NCI-H146 (cell line): ENCODE measurements around the gene CPO.

Experiments used
- DNase-seq: peaks from one replicate; lab custom pipeline; 2025; lab: John Stamatoyannopoulos, UW

Gene CPO

DNA sequence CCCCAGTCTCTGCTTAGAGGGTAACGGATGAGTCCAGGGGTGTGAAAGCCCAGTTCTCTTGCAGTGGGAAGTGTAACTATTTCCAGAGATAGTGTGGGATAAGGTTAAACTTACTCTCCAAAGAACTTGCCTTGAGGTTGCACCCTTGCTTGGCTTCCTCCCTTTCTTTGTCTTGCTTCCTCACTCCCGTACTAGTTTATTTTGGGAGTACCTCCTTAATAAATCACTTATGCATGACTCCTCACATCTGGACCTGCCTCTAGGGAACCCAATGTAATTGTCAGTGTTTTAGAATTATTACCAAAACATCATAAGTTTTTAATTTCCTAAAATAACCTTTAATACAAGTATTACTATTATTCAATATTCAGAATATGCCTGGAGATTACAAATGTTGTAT, 35.2 kb downstream of the CPO start:
- no peak for DNase-seq

DNA sequence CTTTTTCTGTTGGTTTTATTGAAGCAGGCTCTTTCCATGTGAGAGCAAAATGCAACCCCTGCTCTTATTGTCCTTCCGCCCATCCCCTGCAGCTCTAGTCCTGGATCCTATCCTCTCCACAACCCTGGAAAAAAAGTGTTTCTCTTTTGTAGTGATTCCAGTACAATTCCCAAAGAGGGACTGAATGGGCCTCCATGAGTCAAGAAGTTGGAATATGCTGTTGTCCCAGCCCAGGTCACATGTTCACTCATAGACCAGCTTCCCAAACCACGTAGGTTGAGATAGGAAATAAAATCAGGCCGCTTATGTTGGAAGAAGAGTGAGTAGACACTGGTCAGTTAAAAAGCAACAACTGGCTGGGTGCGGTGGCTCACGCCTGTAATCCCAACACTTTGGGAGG, 39.4 kb downstream of the CPO start:
- DNase-seq, result no peak

DNA sequence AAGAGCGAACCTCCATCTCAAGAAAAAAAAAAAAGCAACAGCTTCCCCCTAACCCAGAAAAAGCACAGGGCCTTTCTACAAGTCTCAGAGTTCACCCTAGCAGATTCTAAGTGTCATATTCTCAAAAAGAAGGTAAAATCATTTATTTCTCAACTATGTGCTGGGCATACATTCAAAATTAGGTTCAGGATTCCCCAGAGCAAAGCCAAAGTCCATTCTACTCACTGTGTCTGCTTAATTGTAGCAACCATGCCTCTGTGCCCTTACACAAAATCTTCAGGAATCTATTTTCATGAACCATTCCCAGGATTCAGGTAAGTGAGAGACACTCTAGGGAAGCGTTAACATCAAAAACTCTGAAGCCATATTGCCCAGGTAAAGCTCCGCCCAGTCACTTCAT, 40.0 kb downstream of the CPO start:
- DNase-seq, result no peak

GRCh38 chr2:206979922-206980321, 40.6 kb downstream of the CPO start:
- DNase-seq, result no peak

DNA sequence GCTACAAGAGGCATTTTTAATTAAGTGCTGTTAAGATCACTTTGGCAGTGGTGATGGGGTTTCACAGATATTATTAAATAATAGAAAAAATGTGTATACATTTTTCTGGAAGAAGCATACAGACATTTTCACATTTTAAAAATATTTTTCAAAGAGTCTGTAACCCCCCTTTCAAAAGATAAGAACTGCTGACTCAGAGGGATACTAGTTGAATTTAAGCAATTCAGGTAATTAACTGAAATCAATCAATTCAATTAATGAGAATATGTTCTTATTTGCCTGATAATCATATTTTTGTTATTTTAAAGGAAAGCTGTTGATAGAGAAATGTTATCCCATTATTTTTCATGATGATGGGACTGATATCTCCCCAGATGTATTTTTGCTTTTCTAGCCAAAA, 41.1 kb downstream of the CPO start:
- no peak for DNase-seq

GRCh38 chr2:206981086-206981674, 41.9 kb downstream of the CPO start:
- DNase-seq, result no peak

- DNase-seq, result peak; percentile 12
Observed at GRCh38 chr2:206981739-206982340, 42.5 kb downstream of the CPO start.

DNA sequence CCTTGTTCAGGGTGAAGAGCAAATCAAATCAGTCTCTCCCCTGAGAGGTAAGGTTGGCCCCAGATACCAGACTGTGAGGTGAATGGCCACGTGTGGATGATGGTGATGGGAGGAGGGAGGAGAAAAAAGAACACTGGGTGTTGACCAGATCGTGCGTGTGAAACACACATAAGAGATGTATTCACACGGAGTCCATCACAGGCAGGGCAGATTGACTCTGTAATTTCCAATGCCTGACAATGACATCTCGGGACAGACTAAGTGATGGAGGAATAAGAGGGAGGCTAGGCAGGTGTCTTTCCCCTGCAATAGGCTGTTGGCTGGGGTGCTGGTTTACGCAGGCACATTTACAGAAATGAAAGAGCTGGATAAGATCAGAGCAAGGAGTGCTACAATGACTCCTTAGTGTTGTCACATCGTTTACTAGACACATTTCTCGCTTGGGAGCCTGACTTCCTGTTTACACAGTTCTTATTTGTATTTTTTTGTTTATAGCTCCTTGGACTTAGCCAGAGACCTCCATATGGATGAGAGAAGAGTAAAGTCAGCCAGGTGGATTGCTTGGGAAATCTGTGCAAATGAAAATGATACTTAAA, 43.1 kb downstream of the CPO start:
- DNase-seq, result no peak

- DNase-seq, result no peak
Observed at GRCh38 chr2:206983161-206983859, 44.0 kb downstream of the CPO start.

- no peak for DNase-seq
Observed at GRCh38 chr2:206984206-206984605, 44.9 kb downstream of the CPO start.

- DNase-seq, result no peak
Observed at GRCh38 chr2:206986943-206987342, 47.6 kb downstream of the CPO start.

- DNase-seq, result no peak
Observed at GRCh38 chr2:206987810-206988209, 48.5 kb downstream of the CPO start.

DNA sequence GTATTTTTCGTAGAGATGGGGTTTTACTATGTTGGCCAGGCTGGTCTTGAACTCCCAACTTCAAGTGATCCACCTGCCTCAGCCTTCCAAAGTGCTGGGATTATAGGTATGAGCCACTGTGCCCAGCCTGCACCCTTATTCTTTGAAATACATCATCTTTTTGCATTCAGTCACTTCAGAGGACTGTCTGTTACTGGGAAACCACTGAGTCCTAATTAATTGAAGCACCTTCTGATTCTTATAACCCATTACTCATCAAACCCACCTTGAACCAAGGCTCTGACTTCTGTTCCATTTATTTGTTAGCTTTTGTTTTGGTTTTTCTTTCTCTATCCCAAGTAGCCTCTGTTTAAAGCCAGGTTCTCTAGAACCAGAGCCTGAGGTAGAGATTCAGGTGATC, 49.6 kb downstream of the CPO start:
- DNase-seq, result no peak

DNA sequence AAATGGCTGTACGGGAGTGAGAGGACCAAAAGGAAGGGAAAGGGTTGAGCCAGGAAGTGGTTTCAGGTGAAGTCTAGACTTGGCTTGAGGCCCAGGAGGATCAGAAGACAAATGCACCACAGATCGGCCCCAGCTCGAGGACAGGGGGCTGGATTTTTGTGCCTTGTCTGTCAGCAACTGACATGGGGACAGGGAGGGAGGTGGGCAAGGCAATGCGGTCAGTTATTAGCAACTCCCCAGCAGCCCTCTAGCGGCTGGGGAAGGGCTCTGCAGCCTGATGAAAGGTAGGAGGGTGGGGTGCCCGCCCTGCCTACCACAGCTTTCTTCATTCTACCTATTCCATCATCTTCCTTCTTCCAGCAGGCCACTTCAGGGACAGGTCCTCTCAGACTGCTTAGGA, 50.0 kb downstream of the CPO start:
- peak; percentile 32 for DNase-seq

DNA sequence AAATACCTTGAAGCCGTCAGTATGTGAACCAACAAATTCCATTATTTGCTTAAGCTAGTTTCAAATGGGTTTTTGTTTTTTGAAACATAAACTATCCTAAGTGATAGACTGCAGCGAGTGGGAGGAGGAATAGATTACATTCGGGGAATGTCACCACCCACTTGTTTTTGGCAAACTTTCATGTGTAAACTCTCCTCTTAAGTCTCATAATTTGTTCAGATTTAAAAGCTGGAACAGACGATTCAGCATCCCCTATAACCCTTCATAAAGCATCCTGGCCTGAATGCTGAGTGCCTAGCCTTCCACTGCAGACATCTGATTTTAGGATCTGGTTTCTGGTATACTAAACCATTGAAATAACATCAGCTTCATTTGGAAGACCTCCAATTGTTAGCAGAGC, 51.0 kb downstream of the CPO start:
- DNase-seq, result no peak

GRCh38 chr2:206991070-206991469, 51.8 kb downstream of the CPO start:
- no peak for DNase-seq

DNA sequence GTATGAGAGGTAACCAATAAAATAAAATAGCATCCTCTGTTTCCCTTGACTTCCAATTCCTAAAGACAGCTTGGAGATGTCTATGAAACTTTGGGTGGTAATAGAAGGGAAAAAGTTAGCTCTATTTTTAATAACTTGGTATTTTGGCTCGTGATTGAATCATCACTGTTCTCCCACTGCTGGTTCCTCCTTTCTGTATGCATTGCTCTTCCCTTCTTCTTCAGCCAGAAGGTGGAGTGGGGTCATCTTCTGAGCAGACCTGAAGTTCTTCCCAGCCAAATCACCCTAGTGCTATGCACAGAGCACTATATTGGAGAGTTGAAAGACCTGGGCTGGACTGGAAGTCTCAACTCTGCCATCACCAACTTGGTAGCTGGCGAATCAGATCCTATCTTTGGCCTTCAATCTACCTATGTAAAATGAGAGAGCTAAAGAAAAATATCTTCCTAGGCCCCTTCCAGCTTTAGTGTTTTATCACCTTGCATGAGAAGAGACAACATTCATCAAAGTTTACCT, 54.1 kb downstream of the CPO start:
- DNase-seq, result no peak

- no peak for DNase-seq
Observed at GRCh38 chr2:206993964-206994363, 54.6 kb downstream of the CPO start.

DNA sequence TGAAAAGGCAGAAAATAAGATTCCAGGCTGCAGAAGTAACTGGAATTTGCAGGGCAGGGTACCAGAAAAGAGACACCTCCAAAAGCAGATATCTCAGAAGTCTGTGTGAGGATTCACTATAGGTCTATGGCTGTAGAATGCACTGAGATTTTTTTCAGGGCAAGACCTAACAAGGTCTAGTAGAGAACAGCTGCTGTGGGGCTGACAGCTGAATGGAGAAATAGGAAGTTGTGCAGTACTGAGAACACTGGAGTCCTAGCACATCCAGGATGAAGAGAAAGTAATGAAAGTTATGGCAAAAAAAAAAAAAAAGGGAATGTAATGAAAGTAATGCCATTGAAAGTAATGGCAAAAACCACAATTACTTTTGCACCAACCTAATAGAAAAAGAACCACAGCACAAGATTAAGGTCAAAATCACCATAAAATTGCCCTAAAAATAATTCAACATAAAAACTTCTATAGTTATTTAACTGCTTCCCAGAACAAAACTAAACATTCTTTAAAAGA, 57.3 kb downstream of the CPO start:
- no peak for DNase-seq

GRCh38 chr2:207008105-207008990, 69.0 kb downstream of the CPO start:
- DNase-seq, result no peak

DNA sequence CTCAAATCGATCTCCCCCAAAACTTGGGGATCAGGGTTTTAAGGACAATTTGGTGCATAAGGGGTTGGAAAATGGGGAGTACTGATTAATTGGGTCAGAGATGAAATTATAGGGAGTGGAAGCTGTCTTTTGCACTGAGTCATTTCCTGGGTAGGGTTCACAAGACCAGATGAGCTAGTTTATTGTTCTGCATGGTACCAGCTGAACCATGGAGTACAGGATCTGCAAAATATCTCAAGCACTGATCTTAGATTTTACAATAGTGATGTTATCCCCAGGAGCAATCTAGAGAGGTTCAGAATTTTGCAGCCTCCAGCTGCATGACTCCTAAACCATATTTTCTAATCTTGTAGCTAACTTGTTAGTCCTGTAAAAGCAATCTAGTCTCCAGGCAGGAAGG, 73.1 kb downstream of the CPO start:
- no peak for DNase-seq

DNA sequence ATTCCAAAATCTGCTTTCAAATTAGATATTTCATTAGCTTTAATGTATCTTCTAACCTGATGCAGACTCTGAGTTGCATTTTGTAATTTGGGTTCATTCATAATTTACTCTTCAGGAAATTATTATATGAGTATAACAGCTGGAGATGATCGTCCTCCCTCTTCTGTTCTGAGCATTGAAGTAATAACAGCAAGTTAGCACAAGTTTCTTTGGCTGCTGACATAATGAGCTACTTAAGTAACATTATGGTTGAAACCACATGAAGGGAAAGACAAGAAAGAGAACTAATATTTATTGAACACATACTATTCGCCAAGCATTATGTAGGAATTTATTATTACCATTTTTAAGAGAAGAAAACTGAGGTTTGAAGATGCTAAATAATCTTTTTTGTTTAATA, 75.1 kb downstream of the CPO start:
- no peak for DNase-seq
